Measurements from ENCODE around the gene TEX13B.

TEX13B gene

GRCh38 chrX:107935664-107936433 is 46.3 kb downstream of the TEX13B start:
- TF ChIP-seq CTCF (IDR thresholded peaks at IDR 0.05): no peak

- no peak for TF ChIP-seq CTCF (IDR thresholded peaks at IDR 0.05)
Measured at GRCh38 chrX:107935200-107935599, 47.0 kb downstream of the TEX13B start.

GRCh38 chrX:107934262-107934661 is 47.9 kb downstream of the TEX13B start:
- no peak for TF ChIP-seq CTCF (IDR thresholded peaks at IDR 0.05)
